H1 (cell line): ENCODE data around the gene TSPAN5. TPM values are rescaled to one million over a fixed set of nuclear protein-coding genes. Genes with fewer than 3 reads are reported as not detected.

Experiments used
- CTCF ChIA-PET: fragments of 300-600 bp; sonication (Branson Sonifier 250); formaldehyde crosslinking; loops from one replicate; lab custom pipeline; 2021; ENCODE audit not compliant: partially characterized antibody; lab: Charles Lee
- POLR2A ChIA-PET: fragments of 300-600 bp; sonication (Branson Sonifier 250); formaldehyde crosslinking; loops from one replicate; lab custom pipeline; 2021; ENCODE audit warnings: inconsistent platforms; ENCODE audit not compliant: partially characterized antibody; lab: Charles Lee
- DNase-seq, 2 experiments: peaks; one replicate each; pipeline versions ENCODE4 v3.0.0 to v3.0.0-alpha.2; 2010 to 2022; ENCODE audit warnings: low spot score in 2 of 2, low read depth in 1 of 2, mixed read lengths in 1 of 2
- FAIRE-seq: peaks from 2 replicates; lab custom pipeline; 2011; peaks lifted over from hg19 to GRCh38; lab: Jason Lieb, UNC
- H2AFZ ChIP-seq: 2 replicates; pipeline ENCODE4 v1.8.1; 2012; ENCODE audit warnings: low read length, inconsistent platforms
- H2AK5ac ChIP-seq: 2 replicates; pipeline ENCODE4 v1.6.1; 2013; ENCODE audit warnings: low read depth, low read length
- H2BK120ac ChIP-seq: replicated peaks from 2 replicates; pipeline ENCODE3; 2013; ENCODE audit warnings: low read depth, low read length, inconsistent platforms
- H2BK12ac ChIP-seq: 2 replicates; pipeline ENCODE4 v1.6.1; 2013; ENCODE audit warnings: low read depth, low read length
- H2BK15ac ChIP-seq: 2 replicates; pipeline ENCODE4 v1.6.1; 2013; ENCODE audit warnings: low read length
- H2BK20ac ChIP-seq: 2 replicates; pipeline ENCODE4 v1.6.1; 2013; ENCODE audit warnings: low read length
- H2BK5ac ChIP-seq: 2 replicates; pipeline ENCODE4 v1.6.1; 2013; ENCODE audit warnings: low read depth, low read length
- H3K14ac ChIP-seq: 2 replicates; pipeline ENCODE4 v1.6.1; 2013; ENCODE audit warnings: inconsistent platforms; ENCODE audit not compliant: insufficient read length
- H3K18ac ChIP-seq: 2 replicates; pipeline ENCODE4 v1.6.1; 2013; ENCODE audit warnings: low read length; ENCODE audit errors: extremely low read depth
- H3K23ac ChIP-seq: 2 replicates; pipeline ENCODE4 v1.6.1; 2013; ENCODE audit warnings: inconsistent platforms; ENCODE audit not compliant: insufficient read length
- H3K23me2 ChIP-seq: 2 replicates; pipeline ENCODE4 v1.6.1; 2013; ENCODE audit warnings: low read depth, low read length
- H3K27ac ChIP-seq: 2 replicates; pipeline ENCODE4 v1.6.1; 2011; ENCODE audit warnings: low read depth, low read length, inconsistent platforms
- H3K27me3 ChIP-seq, 4 experiments: replicated peaks in 1 of 4; 1 replicate in 1 of 4; 2 replicates in 3 of 4; pipeline versions ENCODE4 v1.6.1 to v1.8.1; 2011 to 2013; ENCODE audit warnings: low read length in 3 of 4, mild to moderate bottlenecking in 3 of 4, inconsistent platforms in 2 of 4, mixed read lengths in 2 of 4, moderate library complexity in 1 of 4; ENCODE audit not compliant: control insufficient read depth in 3 of 4, insufficient read depth in 3 of 4; ENCODE audit errors: extremely low read depth in 1 of 4
- H3K36me3 ChIP-seq, 4 experiments: 2 replicates each; pipeline versions ENCODE4 v1.6.1 to v1.8.1; 2011 to 2013; ENCODE audit warnings: mild to moderate bottlenecking in 4 of 4, low read length in 3 of 4, moderate library complexity in 2 of 4, control low read depth in 1 of 4, inconsistent platforms in 1 of 4; ENCODE audit not compliant: insufficient read depth in 4 of 4, control insufficient read depth in 2 of 4
- H3K4ac ChIP-seq: replicated peaks from 2 replicates; pipeline ENCODE3; 2013; ENCODE audit warnings: low read length, low read depth, mixed read lengths, inconsistent platforms; ENCODE audit not compliant: insufficient read length
- H3K4me1 ChIP-seq, 4 experiments: replicated peaks in 1 of 4; 1 replicate in 1 of 4; 2 replicates in 3 of 4; pipeline versions ENCODE4 v1.6.1 to v1.8.1; 2011 to 2013; ENCODE audit warnings: low read length in 3 of 4, inconsistent platforms in 2 of 4, mixed read lengths in 1 of 4; ENCODE audit not compliant: insufficient read depth in 4 of 4, control insufficient read depth in 3 of 4
- H3K4me2 ChIP-seq, 2 experiments: 2 replicates each; pipeline versions ENCODE4 v1.6.1 to v1.8.1; 2011 to 2013; ENCODE audit warnings: low read depth in 2 of 2, low read length in 2 of 2, control low read depth in 1 of 2, inconsistent platforms in 1 of 2, mild to moderate bottlenecking in 1 of 2; ENCODE audit not compliant: insufficient read depth in 1 of 2
- H3K4me3 ChIP-seq, 4 experiments: fragments of 200-600, 300-600 bp in 1 of 4; sonication (generic), shearing (Covaris generic), sonication (Bioruptor Twin) in 1 of 4; 2 replicates each; pipeline versions ENCODE4 v1.5.1 to v1.8.1; 2011 to 2016; ENCODE audit warnings: low read length in 4 of 4, low read depth in 3 of 4, control low read depth in 2 of 4, inconsistent platforms in 2 of 4, mild to moderate bottlenecking in 2 of 4, mixed read lengths in 1 of 4, moderate library complexity in 1 of 4; ENCODE audit not compliant: insufficient read depth in 2 of 4; ENCODE audit errors: extremely low read depth in 1 of 4
- H3K56ac ChIP-seq: replicated peaks from 2 replicates; pipeline ENCODE3; 2013; ENCODE audit warnings: low read depth, mild to moderate bottlenecking, mixed read lengths, low read length, inconsistent platforms; ENCODE audit not compliant: insufficient read length
- H3K79me1 ChIP-seq: 2 replicates; pipeline ENCODE4 v1.6.1; 2013; ENCODE audit warnings: low read depth, low read length, control low read depth
- H3K79me2 ChIP-seq, 2 experiments: 2 replicates each; pipeline versions ENCODE4 v1.6.1 to v1.8.1; 2012 to 2013; ENCODE audit warnings: low read length in 2 of 2, mild to moderate bottlenecking in 2 of 2, inconsistent platforms in 1 of 2; ENCODE audit not compliant: insufficient read depth in 2 of 2, control insufficient read depth in 1 of 2
- H3K9ac ChIP-seq, 4 experiments: replicated peaks in 1 of 4; 1 replicate in 1 of 4; 2 replicates in 3 of 4; pipeline versions ENCODE4 v1.6.1 to v1.8.1; 2011 to 2013; ENCODE audit warnings: low read depth in 3 of 4, low read length in 3 of 4, control low read depth in 2 of 4, mild to moderate bottlenecking in 2 of 4, moderate library complexity in 2 of 4, inconsistent platforms in 1 of 4; ENCODE audit errors: extremely low read depth in 1 of 4
- H3K9me3 ChIP-seq, 2 experiments: 2 replicates each; pipeline versions ENCODE4 v1.6.1 to v1.8.1; 2012 to 2013; ENCODE audit warnings: mild to moderate bottlenecking in 2 of 2, moderate library complexity in 2 of 2, control low read depth in 1 of 2, inconsistent platforms in 1 of 2, low read depth in 1 of 2, low read length in 1 of 2, mixed read lengths in 1 of 2; ENCODE audit not compliant: insufficient read depth in 2 of 2
- H4K20me1 ChIP-seq, 2 experiments: replicated peaks in 1 of 2; 2 replicates each; pipeline versions ENCODE3 to v1.8.1; 2011 to 2013; ENCODE audit warnings: inconsistent platforms in 2 of 2, low read length in 2 of 2, mild to moderate bottlenecking in 1 of 2; ENCODE audit not compliant: insufficient read depth in 2 of 2, control insufficient read depth in 1 of 2
- H4K5ac ChIP-seq: 2 replicates; pipeline ENCODE4 v1.6.1; 2013; ENCODE audit warnings: low read length, low read depth, mixed read lengths, inconsistent platforms; ENCODE audit not compliant: insufficient read length
- H4K8ac ChIP-seq: 2 replicates; pipeline ENCODE4 v1.8.0; 2013; ENCODE audit warnings: mild to moderate bottlenecking, moderate library complexity, low read length, inconsistent platforms; ENCODE audit not compliant: insufficient read depth; ENCODE audit errors: extremely low read depth
- H4K91ac ChIP-seq: replicated peaks from 2 replicates; pipeline ENCODE3; 2013; ENCODE audit warnings: low read length, mixed read lengths, inconsistent platforms; ENCODE audit not compliant: insufficient read length
- CBX8 ChIP-seq: fragments of 300-800, 300-1000 bp; sonication (generic); IDR thresholded peaks from 2 replicates; pipeline ENCODE4 v1.7.1; 2016; ENCODE audit warnings: low read depth, low read length, borderline replicate concordance
- CTCF ChIP-seq, 3 experiments: IDR thresholded peaks; 1 replicate in 2 of 3; 2 replicates in 1 of 3; pipeline versions ENCODE4 v1.5.1 to v1.6.1; 2011; ENCODE audit warnings: low read length in 3 of 3, mild to moderate bottlenecking in 3 of 3, inconsistent platforms in 2 of 3, low read depth in 1 of 3, moderate library complexity in 1 of 3; ENCODE audit not compliant: insufficient read depth in 1 of 3; ENCODE audit errors: control extremely low read depth in 1 of 3
- HDAC6 ChIP-seq: IDR thresholded peaks from one replicate; pipeline ENCODE4 v1.7.1; 2012; ENCODE audit warnings: low read depth, mild to moderate bottlenecking, inconsistent platforms, low read length, moderate library complexity
- JUND ChIP-seq: IDR thresholded peaks from 2 replicates; pipeline ENCODE4 v1.6.1; 2011; ENCODE audit warnings: mild to moderate bottlenecking, improper control_type of control experiment, low read length
- POLR2AphosphoS5 ChIP-seq: IDR thresholded peaks from 2 replicates; pipeline ENCODE4 v1.6.1; 2011; ENCODE audit warnings: low read depth, low read length
- RAD21 ChIP-seq, 2 experiments: IDR thresholded peaks in 1 of 2; conservative IDR thresholded peaks in 1 of 2; 2 replicates each; pipeline ENCODE4 v1.6.1; 2011; ENCODE audit warnings: low read depth in 2 of 2, low read length in 2 of 2, improper control_type of control experiment in 1 of 2, inconsistent platforms in 1 of 2, mild to moderate bottlenecking in 1 of 2, moderate library complexity in 1 of 2
- SAP30 ChIP-seq: fragments of 300-600 bp; sonication (generic); IDR thresholded peaks from 2 replicates; pipeline ENCODE4 v1.7.1; 2012; ENCODE audit warnings: low read length, moderate library complexity, mild to moderate bottlenecking, inconsistent platforms; ENCODE audit not compliant: insufficient read depth, insufficient replicate concordance
- SIX5 ChIP-seq: IDR thresholded peaks from 2 replicates; pipeline ENCODE4 v1.6.1; 2011; ENCODE audit warnings: mild to moderate bottlenecking, low read depth, low read length
- SP4 ChIP-seq: IDR thresholded peaks from 2 replicates; pipeline ENCODE4 v1.6.1; 2012; ENCODE audit warnings: low read length, inconsistent platforms
- TAF1 ChIP-seq: IDR thresholded peaks from 2 replicates; pipeline ENCODE4 v1.6.1; 2011; ENCODE audit warnings: mild to moderate bottlenecking, low read depth, low read length
- USF2 ChIP-seq: IDR thresholded peaks from 2 replicates; pipeline ENCODE4 v1.6.1; 2011; ENCODE audit warnings: low read length, improper control_type of control experiment
- WGBS, 2 experiments: shearing (Covaris generic) in 1 of 2; methylation state at CpG; one replicate each; pipeline versions ENCODE4 v1.1.6 to v1.1.7; 2013 to 2015; ENCODE audit warnings: low lambda C conversion rate in 2 of 2, mixed read lengths in 2 of 2, inconsistent platforms in 1 of 2, low coverage in 1 of 2, missing lambda C conversion rate in 1 of 2; ENCODE audit not compliant: insufficient replicate concordance in 2 of 2, insufficient coverage in 1 of 2, insufficient read length in 1 of 2; ENCODE audit errors: extremely low coverage in 1 of 2, missing lambda C conversion rate in 1 of 2; 5-methylcytosine and 5-hydroxymethylcytosine counted together
- polyA plus RNA-seq, 7 experiments: library from polyadenylated mRNA; depleted of rRNA in 3 of 7; stranded (reverse) in 5 of 7; unstranded in 2 of 7; fragments of >200 nt in 5 of 7; fragments of 200-250 nt in 2 of 7; gene quantifications; 1 replicate in 5 of 7; 2 replicates in 1 of 7; 4 replicates in 1 of 7; pipeline versions ENCODE4 v1.2.1 to v1.2.3, GENCODE V29; 2011 to 2013; ENCODE audit warnings: missing spikeins in 2 of 7, mixed read lengths in 2 of 7
- total RNA-seq: library from RNA; stranded (reverse); fragmentation: NEBNext Ultra II Directional; extraction: Animal tissue kit (Norgen Biotek cat#: 25700); gene quantifications from 2 replicates; pipeline ENCODE4 v1.2.1, GENCODE V29; 2021

Gene TSPAN5
- total and polyA plus RNA-seq, 2 of the 8 experiments (the other 6 are each of a cell fraction or from before 2014, with no cell fraction given), result 17.6 to 21.2 TPM

- Histone ChIP-seq H2AFZ (no peak overlapping the region), H3K79me1 (no peaks in the 10 kb centered on the region; the same call in 1 of the 2 replicates), H3K18ac (no peak overlapping the region), H3K23ac (no peak overlapping the region), H2BK5ac (no peak overlapping the region), H4K5ac (no peak overlapping the region), H2BK15ac (no peak overlapping the region), H3K56ac (no peak overlapping the region), H2AK5ac (no peak overlapping the region), H3K27ac (no peak overlapping the region), H2BK120ac (no peak overlapping the region), H3K4me3 (no peak overlapping the region), H3K4me1 (peaks cover 0 to 11% (median 4%) of the 10 kb centered on the region in 4 experiments; a peak in 4 of 7 replicates), H4K91ac (no peak overlapping the region), H3K36me3 (no peaks in the 10 kb centered on the region; a peak in 1 of 8 replicates), H3K79me2 (no peaks in the 10 kb centered on the region; a peak in 1 of 4 replicates), H2BK20ac (no peak overlapping the region), H3K4ac (no peak overlapping the region), H3K23me2 (no peaks in the 10 kb centered on the region), H3K27me3 (no peaks in the 10 kb centered on the region), H4K8ac (no peak overlapping the region), H2BK12ac (no peak overlapping the region), H3K9ac (no peak overlapping the region), H3K4me2 (no peak overlapping the region), H3K14ac (no peak overlapping the region), H4K20me1 (no peaks in the 10 kb centered on the region), H3K9me3 (peaks cover 0 to 5% of the 10 kb centered on the region in 2 experiments; a peak in 1 of 4 replicates)
- no peak for DNase-seq
- ChIA-PET POLR2A (no interaction called here), CTCF (no interaction called here)
- no peak for FAIRE-seq
- WGBS, 2 experiments, result 83% methylated on average over 3 of the region's 3 CpGs; no CpG with 5 or more reads in 1 of the 2 experiments
- TF ChIP-seq HDAC6, result no peak
- TF ChIP-seq USF2, result no peak
- no peak for TF ChIP-seq SAP30
- no peak for TF ChIP-seq CTCF (IDR thresholded peaks at IDR 0.05; ENCODE audit: control extremely low read depth in 1 of 3, insufficient read depth in 1 of 3, low read depth in 1 of 3, low read length in 3 of 3)
- TF ChIP-seq RAD21 (IDR thresholded peaks at IDR 0.05 in 1 of 2, conservative IDR thresholded peaks at IDR 0.05 in 1 of 2; ENCODE audit: low read depth in 2 of 2, low read length in 2 of 2), result no peak
- no peak for TF ChIP-seq SP4
- no peak for TF ChIP-seq JUND
- no peak for TF ChIP-seq TAF1
- TF ChIP-seq POLR2AphosphoS5, result no peak
- TF ChIP-seq CBX8, result no peak
- TF ChIP-seq SIX5, result no peak
Observed at GRCh38 chr4:98512918-98513317, 145.5 kb downstream of the TSPAN5 start.
